ENCODE measurements around the gene MANBA.

The MANBA gene

GRCh38 chr4:102783006-102783405 lies 22.2 kb upstream of the MANBA start:
- no peak for DNase-seq (ENCODE audit: low read depth)
- H3K4me3 ChIP-seq (replicated peaks; ENCODE audit: low read depth, low read length), result no peak overlapping the region
- no peak for TF ChIP-seq CTCF (IDR thresholded peaks at IDR 0.05; ENCODE audit: low read length, missing control alignments)

- DNase-seq (ENCODE audit: low read depth), result no peak
- H3K4me3 ChIP-seq (replicated peaks; ENCODE audit: low read depth, low read length), result no peak overlapping the region
- TF ChIP-seq CTCF (IDR thresholded peaks at IDR 0.05; ENCODE audit: low read length, missing control alignments), result no peak
Observed at GRCh38 chr4:102781570-102781969, 20.8 kb upstream of the MANBA start.

- DNase-seq (ENCODE audit: low read depth), result no peak
- H3K4me3 ChIP-seq (replicated peaks; ENCODE audit: low read depth, low read length), result no peak overlapping the region
- TF ChIP-seq CTCF (IDR thresholded peaks at IDR 0.05; ENCODE audit: low read length, missing control alignments), result no peak
Observed at GRCh38 chr4:102780476-102781144, 19.8 kb upstream of the MANBA start.

- no peak for DNase-seq (ENCODE audit: low read depth)
- TF ChIP-seq CTCF (IDR thresholded peaks at IDR 0.05; ENCODE audit: low read length, missing control alignments), result no peak
- no peak overlapping the region for H3K4me3 ChIP-seq (replicated peaks; ENCODE audit: low read depth, low read length)
Observed at GRCh38 chr4:102779204-102779603, 18.4 kb upstream of the MANBA start.

- TF ChIP-seq CTCF (IDR thresholded peaks at IDR 0.05; ENCODE audit: low read length, missing control alignments), result no peak
- DNase-seq (ENCODE audit: low read depth), result no peak
- H3K4me3 ChIP-seq (replicated peaks; ENCODE audit: low read depth, low read length), result no peak overlapping the region
Observed at GRCh38 chr4:102778720-102779119, 18.0 kb upstream of the MANBA start.

- DNase-seq (ENCODE audit: low read depth), result no peak
- no peak overlapping the region for H3K4me3 ChIP-seq (replicated peaks; ENCODE audit: low read depth, low read length)
- no peak for TF ChIP-seq CTCF (IDR thresholded peaks at IDR 0.05; ENCODE audit: low read length, missing control alignments)
Observed at GRCh38 chr4:102775805-102776204, 15.0 kb upstream of the MANBA start.

GRCh38 chr4:102774254-102774653 lies 13.5 kb upstream of the MANBA start:
- TF ChIP-seq CTCF (IDR thresholded peaks at IDR 0.05; ENCODE audit: low read length, missing control alignments), result no peak
- no peak overlapping the region for H3K4me3 ChIP-seq (replicated peaks; ENCODE audit: low read depth, low read length)

More at GRCh38 chr4:102774254-102774653, 13.5 kb upstream of the MANBA start:
- DNase-seq (ENCODE audit: low read depth), result no peak
